Measurements from ENCODE around the gene BLOC1S3. TPM values are rescaled to one million over a fixed set of nuclear protein-coding genes. Genes with fewer than 3 reads are reported as not detected.

BLOC1S3 gene
- total and polyA plus RNA-seq, 2 of the 13 experiments (the other 11 are each of a cell fraction or from before 2014, with no cell fraction given) = 4.3 to 4.8 TPM

DNA sequence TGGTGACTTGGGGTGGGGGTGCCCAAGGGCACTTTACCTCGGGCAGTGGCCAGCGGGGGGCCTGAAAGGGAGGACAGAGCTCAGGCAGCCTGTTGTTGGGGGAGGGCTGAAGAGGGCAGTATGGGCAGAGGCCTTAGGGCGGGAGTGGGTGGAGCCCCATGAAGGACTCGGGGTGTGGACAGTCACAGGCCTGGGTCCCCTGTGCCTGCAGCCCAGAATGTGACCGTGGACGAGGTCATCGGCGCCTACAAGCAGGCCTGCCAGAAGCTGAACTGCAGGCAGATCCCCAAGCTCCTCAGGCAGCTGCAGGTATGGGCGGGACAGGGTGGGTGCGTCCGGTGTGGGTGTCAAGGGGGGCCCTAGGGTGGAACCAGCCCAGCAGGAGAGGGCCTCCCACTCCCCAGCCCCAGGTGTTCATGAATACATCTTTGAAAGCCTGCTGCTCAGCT lies 40.3 kb upstream of the BLOC1S3 start:
- Histone ChIP-seq H2AFZ (ENCODE audit: low read length) (no peak overlapping the region), H3K4me3 (replicated peaks in 1 of 3; ENCODE audit: insufficient read depth in 1 of 3, low read depth in 2 of 3, low read length in 3 of 3) (no peak overlapping the region), H3K4me1 (ENCODE audit: insufficient read depth, low read length) (peaks cover 27% of the 10 kb centered on the region), H3K9me3 (ENCODE audit: low read length) (no peaks in the 10 kb centered on the region), H3K9ac (ENCODE audit: insufficient read depth, low read depth, low read length) (no peak overlapping the region), H3K4me2 (ENCODE audit: low read depth, low read length) (no peak overlapping the region), H3K27ac (ENCODE audit: extremely low read length, insufficient read depth, low read length) (no peak overlapping the region), H4K20me1 (ENCODE audit: insufficient read depth, low read length) (no peaks in the 10 kb centered on the region), H3K36me3 (replicated peaks in 1 of 2; ENCODE audit: control insufficient read depth in 1 of 2, insufficient read depth in 2 of 2, low read length in 2 of 2) (peaks cover 8 to 10% of the 10 kb centered on the region in 2 experiments; a peak in 3 of 5 replicates), H3K79me2 (ENCODE audit: insufficient read depth, low read length) (peaks cover 24% of the 10 kb centered on the region), H3K27me3 (ENCODE audit: control insufficient read depth in 1 of 2, insufficient read depth in 2 of 2, low read length in 2 of 2) (no peaks in the 10 kb centered on the region)
- ATAC-seq = no peak
- TF ChIP-seq, protein P1, sequence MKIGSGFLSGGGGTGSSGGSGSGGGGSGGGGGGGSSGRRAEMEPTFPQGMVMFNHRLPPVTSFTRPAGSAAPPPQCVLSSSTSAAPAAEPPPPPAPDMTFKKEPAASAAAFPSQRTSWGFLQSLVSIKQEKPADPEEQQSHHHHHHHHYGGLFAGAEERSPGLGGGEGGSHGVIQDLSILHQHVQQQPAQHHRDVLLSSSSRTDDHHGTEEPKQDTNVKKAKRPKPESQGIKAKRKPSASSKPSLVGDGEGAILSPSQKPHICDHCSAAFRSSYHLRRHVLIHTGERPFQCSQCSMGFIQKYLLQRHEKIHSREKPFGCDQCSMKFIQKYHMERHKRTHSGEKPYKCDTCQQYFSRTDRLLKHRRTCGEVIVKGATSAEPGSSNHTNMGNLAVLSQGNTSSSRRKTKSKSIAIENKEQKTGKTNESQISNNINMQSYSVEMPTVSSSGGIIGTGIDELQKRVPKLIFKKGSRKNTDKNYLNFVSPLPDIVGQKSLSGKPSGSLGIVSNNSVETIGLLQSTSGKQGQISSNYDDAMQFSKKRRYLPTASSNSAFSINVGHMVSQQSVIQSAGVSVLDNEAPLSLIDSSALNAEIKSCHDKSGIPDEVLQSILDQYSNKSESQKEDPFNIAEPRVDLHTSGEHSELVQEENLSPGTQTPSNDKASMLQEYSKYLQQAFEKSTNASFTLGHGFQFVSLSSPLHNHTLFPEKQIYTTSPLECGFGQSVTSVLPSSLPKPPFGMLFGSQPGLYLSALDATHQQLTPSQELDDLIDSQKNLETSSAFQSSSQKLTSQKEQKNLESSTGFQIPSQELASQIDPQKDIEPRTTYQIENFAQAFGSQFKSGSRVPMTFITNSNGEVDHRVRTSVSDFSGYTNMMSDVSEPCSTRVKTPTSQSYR (CRISPR knock-in tag; IDR thresholded peaks at IDR 0.05; ENCODE audit: borderline replicate concordance) = no peak
- TF ChIP-seq NBN (conservative IDR thresholded peaks at IDR 0.05) (no peak), RNF2 (conservative IDR thresholded peaks at IDR 0.05; ENCODE audit: low read depth) (no peak), POLR2AphosphoS5 (IDR thresholded peaks at IDR 0.05; ENCODE audit: low read depth, low read length) (no peak), RORA (CRISPR knock-in tag; IDR thresholded peaks at IDR 0.05) (no peak), KDM5A (IDR thresholded peaks at IDR 0.05; ENCODE audit: borderline replicate concordance, low read length) (no peak), CEBPB (IDR thresholded peaks at IDR 0.05; ENCODE audit: borderline replicate concordance, low read depth, low read length) (no peak), ZNF460 (CRISPR knock-in tag; IDR thresholded peaks at IDR 0.05; ENCODE audit: borderline replicate concordance) (no peak), SIX1 (CRISPR knock-in tag; IDR thresholded peaks at IDR 0.05; ENCODE audit: borderline replicate concordance) (no peak), NFYB (CRISPR knock-in tag; IDR thresholded peaks at IDR 0.05) (no peak), IKZF4 (CRISPR knock-in tag; IDR thresholded peaks at IDR 0.05; ENCODE audit: borderline replicate concordance, low read depth, not compliant biosample characterization) (no peak), RXRB (CRISPR knock-in tag; IDR thresholded peaks at IDR 0.05; ENCODE audit: borderline replicate concordance) (no peak), RFXAP (CRISPR knock-in tag; IDR thresholded peaks at IDR 0.05; ENCODE audit: borderline replicate concordance) (no peak), SP5 (CRISPR knock-in tag; IDR thresholded peaks at IDR 0.05; ENCODE audit: borderline replicate concordance, low read depth) (no peak), CHCHD3 (CRISPR knock-in tag; IDR thresholded peaks at IDR 0.05) (no peak)
- TF ChIP-seq, protein P2, sequence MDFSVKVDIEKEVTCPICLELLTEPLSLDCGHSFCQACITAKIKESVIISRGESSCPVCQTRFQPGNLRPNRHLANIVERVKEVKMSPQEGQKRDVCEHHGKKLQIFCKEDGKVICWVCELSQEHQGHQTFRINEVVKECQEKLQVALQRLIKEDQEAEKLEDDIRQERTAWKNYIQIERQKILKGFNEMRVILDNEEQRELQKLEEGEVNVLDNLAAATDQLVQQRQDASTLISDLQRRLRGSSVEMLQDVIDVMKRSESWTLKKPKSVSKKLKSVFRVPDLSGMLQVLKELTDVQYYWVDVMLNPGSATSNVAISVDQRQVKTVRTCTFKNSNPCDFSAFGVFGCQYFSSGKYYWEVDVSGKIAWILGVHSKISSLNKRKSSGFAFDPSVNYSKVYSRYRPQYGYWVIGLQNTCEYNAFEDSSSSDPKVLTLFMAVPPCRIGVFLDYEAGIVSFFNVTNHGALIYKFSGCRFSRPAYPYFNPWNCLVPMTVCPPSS (IDR thresholded peaks at IDR 0.05) = no peak
- TF ChIP-seq, protein P3, sequence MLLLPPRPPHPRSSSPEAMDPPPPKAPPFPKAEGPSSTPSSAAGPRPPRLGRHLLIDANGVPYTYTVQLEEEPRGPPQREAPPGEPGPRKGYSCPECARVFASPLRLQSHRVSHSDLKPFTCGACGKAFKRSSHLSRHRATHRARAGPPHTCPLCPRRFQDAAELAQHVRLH (CRISPR knock-in tag; IDR thresholded peaks at IDR 0.05; ENCODE audit: borderline replicate concordance, low read depth) = no peak
- BruUV-seq (replicated peaks) = no TSS peak
- DNase-seq (ENCODE audit: low spot score) = no peak
- 79% methylated on average over 4 of the region's 11 CpGs for WGBS (ENCODE audit: low lambda C conversion rate)
- intact Hi-C loops (cut with micrococcal nuclease; ENCODE audit: unreplicated experiment) = no loop called here
- ChIA-PET POLR2A (interaction anchor here (1.3 kb wide), 1 partner anchor 40 kb away, joined by 3 read pairs; the partner anchor contains the start of gene TRAPPC6A), CTCF (ENCODE audit: low intra/inter-chr PET ratio, low total read pairs) (no interaction called here)
- in situ Hi-C loops (cut with HindIII; ENCODE audit: extremely low pct_ligation_motif_present, low pct_unique_long_range_greater_than_20kb) = no loop called here
- no peak for FAIRE-seq

All from HepG2 (cell line).